GM21619 (cell line): ENCODE results near the gene CBX8.

Experiments used
- ATAC-seq: cut with Tn5 transposase; IDR thresholded peaks from one replicate; pipeline ENCODE4 v1.9.1; 2021; ENCODE audit not compliant: unreplicated experiment

Gene CBX8

DNA sequence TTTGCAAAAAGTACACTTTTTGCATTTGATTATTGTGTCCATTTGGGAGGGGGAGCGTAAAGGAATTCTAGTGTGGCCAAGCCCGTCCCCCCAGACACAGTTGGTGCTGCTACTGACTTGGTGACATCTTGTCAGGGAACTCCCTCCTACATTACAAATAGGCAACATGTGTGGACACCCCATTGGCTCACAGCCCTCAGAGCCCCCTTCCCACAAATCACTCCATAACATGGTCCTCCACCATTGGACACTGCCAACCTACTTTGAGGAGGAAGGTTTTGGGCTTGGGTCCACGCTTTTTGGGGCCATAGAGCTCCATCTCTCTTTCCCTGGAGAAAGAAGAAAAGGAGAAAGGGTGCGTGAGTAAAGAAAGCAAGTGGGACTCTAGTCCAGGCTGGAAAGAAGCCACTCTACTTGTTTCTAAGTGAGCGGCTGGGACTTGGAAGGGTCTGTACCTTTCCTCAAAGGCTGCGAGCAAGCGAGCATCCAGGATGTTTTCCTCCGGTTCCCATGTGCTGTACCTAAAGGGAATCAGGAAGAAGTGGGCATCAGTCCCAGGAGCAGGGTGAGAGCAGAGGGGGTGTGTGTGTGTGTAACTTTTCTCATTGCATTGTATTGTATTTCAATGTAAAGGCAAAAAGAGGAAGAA is 958 bp downstream of the CBX8 start:
- ATAC-seq: no peak

GRCh38 chr17:79794659-79795511 is 2.0 kb downstream of the CBX8 start:
- ATAC-seq: no peak

GRCh38 chr17:79793924-79794304 is 3.0 kb downstream of the CBX8 start:
- no peak for ATAC-seq

DNA sequence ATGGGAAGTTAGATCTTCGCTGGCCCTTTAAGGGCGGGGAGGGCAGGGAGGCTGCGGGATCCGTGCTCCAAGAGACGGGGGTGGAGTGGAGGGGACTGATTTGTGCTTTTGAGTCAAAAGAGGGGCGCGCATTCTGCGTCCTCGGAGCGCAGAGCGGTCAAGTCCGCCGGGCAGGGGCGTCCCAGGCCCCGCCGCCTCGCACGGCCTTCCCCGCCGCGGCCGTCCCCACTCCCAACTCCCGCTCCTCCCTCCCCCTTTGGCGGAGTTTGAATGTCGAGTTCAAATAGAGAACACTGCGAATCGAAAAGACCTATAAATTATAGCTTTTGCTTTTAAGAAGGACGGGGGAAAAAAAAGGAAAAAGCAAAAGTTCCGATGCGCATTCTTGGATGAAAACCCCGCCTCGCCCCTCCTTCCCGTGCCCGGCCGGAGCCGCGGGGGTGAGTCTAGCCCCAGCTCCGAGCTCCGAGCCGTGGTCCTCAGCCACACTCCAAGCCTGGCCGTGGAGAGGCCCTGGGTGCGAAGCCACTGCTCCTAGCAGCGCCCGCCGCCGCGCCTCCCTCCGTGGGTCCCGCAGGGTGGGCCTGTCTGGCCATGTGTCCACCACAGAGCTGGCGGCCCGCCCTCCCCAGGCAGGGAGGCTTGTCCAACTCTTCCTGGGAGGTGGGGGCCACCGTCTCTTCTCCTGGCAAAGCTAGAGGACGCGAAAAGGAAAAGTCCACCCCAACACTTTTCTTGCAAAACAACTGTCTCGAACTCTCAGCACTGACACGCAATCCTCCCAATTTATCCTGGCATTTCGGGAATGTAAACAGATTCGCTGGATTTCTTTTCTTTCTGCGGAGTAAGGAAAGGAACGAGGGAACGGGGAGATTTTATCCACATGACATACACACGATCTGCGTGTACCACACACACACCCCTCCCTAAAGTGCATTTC is 3.6 kb downstream of the CBX8 start:
- ATAC-seq: no peak

GRCh38 chr17:79792341-79792871 is 4.5 kb downstream of the CBX8 start:
- no peak for ATAC-seq

DNA sequence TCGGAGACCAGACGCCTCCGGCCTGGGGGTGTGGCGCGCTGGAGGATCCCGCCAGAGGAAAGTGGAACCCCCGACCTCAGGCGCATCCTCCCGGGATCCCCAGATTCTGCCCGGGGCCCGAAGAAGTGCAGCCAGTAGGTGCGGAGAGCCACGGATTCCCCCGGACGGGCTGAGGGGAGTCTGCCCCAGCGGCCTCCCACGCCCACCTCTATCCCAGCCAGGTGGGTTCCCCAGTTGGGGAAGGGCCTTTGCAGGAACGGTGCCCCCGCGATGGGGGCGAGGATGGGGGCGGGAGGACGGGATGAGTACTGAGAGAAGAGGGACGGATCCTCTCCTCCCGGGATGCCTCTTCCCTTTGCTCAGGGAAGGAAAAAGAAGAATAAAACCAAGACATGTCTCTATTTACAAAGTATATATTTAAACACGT is 5.1 kb downstream of the CBX8 start:
- no peak for ATAC-seq

- no peak for ATAC-seq
These were observed 5.8 kb downstream of the CBX8 start for GRCh38 chr17:79790805-79791734.

DNA sequence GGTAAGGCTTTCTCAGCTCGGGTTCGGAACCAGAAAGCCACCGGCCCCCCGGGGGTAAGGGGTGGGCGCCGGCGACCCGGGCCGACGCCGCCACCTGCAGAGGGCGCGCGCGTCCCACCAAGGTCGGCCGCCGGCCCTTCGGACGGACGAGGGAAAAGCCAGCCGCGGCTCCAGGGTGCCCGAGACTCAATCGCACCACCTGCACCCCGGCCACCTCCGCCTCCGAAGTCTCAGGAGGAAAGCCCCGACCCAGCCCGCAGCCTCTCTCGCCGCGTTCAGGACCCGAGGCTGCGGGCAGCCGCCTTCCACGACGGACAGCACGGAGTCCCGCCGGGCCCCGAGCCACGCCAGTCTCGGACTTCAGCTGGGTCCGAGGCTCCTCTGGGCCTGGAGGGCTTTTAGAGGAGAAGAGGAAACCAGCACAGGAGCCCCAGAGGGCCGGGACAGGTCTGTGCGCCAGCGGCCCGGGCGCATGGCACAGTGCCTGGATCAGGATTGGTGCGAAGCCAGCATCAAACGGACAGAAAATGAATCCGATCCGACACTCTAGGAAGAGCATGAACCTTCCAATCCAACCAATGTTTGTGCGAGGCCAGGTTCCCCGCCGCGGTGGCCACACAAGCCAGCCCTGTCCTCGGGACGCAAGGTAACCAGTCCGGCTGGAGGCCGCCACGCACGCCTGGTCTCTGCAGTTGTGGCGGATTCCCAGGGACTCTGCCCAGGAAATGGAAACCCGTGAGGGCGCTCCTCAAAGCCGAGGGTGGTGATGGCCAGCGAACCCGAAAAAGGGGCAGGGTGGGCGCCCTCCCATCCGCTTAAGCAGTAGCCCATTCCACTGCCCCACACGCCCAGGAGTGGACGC is 6.7 kb downstream of the CBX8 start:
- no peak for ATAC-seq

- no peak for ATAC-seq
These were observed 7.6 kb downstream of the CBX8 start for GRCh38 chr17:79788989-79789942.

DNA sequence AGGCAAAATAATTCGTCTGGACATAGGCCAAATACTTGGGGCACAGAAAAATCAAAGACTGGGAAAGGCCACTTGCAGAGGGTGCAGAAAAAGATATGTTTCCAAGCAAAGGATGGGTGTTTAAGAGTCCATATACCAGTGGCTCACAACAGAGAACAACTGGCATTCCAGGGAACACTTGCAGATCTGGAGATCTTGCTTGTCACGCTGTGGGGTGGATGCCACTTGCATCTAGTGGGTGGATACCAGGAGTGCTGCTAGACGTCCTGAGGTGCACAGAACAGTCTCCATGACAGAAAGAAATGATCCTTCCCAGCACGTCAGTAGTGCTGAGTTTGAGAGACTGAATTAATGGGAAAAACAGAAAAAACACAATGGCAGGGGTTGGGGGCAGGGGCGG is 8.4 kb downstream of the CBX8 start:
- ATAC-seq: no peak

GRCh38 chr17:79786930-79787643 is 9.8 kb downstream of the CBX8 start:
- no peak for ATAC-seq

GRCh38 chr17:79785900-79786810 is 10.7 kb downstream of the CBX8 start:
- ATAC-seq: no peak

DNA sequence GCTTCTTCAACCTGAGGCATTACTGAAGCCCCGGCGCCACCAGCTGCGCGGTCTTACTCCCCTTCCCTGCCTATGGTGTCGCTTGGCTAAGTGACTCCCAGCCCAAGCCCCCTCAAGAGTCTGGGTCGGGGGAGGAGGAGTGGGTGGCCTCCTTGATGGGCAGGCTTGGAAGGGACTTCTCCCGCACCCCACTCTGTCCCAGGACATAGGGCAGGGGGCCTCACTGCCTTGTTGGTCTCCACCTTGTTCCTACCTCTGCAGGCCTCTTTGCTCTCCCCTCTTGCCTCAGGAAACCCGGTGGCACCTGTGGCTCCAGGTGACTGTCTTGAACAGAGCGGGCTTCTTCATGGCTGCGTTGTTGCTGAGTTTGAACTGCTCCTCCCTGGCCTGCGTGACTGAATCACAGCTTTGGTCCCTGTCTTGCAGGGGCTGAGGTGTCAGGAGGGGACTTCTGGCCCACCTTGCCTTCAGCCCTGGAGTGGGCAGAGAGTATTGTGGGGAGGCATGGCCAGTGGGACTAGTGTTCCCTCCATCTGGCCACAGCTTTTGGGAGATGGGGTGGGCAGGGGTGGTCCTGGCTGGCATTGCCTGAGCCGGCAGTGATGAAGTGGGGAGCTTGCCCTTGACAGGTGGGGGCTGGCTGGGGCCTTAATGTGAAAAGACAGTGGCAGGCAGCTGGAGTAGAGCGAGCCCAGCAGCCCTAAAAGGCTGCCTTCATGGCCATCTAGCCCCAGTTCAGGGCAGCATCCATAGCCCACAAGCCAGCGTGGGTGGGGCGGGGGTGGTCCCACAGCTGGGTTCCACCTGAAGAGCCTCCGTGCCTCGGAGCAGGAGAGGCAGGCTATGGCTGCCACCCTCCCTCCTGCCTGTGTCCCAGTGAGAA is 11.6 kb downstream of the CBX8 start:
- no peak for ATAC-seq

- ATAC-seq: no peak
These were observed 12.4 kb downstream of the CBX8 start for GRCh38 chr17:79784353-79785016.

DNA sequence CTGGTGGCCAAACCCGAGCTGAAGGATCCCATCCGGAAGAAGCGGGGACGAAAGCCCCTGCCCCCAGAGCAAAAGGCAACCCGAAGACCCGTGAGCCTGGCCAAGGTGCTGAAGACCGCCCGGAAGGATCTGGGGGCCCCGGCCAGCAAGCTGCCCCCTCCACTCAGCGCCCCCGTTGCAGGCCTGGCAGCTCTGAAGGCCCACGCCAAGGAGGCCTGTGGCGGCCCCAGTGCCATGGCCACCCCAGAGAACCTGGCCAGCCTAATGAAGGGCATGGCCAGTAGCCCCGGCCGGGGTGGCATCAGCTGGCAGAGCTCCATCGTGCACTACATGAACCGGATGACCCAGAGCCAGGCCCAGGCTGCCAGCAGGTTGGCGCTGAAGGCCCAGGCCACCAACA is 13.0 kb downstream of the CBX8 start:
- no peak for ATAC-seq
